ACC112 (cell line): ENCODE measurements around the gene SLC38A11.
"Not testable (repeated sequence)": the region's sequence is repeated elsewhere in the genome, so short reads cannot be mapped to it uniquely, and the experiment has no call there.

Experiments used
- H2AFZ ChIP-seq: fragments of 200-600 bp; sonication (generic); one replicate; pipeline ENCODE4 v1.6.0; 2017; ENCODE audit warnings: antibody characterized with exemption, low read length; ENCODE audit not compliant: unreplicated experiment
- H3K27ac ChIP-seq: fragments of 200-600 bp; sonication (generic); 2 replicates; pipeline ENCODE4 v1.5.1; 2014; ENCODE audit warnings: low read depth, mild to moderate bottlenecking, antibody characterized with exemption, low read length, moderate library complexity
- H3K27me3 ChIP-seq: fragments of 200-600 bp; sonication (generic); 2 replicates; pipeline ENCODE4 v1.6.1; 2014; ENCODE audit warnings: mild to moderate bottlenecking, antibody characterized with exemption, low read length, moderate library complexity, mixed read lengths; ENCODE audit not compliant: insufficient read depth
- H3K36me3 ChIP-seq: fragments of 200-600 bp; sonication (generic); 2 replicates; pipeline ENCODE4 v1.6.1; 2016; ENCODE audit warnings: mild to moderate bottlenecking, antibody characterized with exemption, low read length, moderate library complexity, mixed read lengths; ENCODE audit not compliant: insufficient read depth
- H3K4me1 ChIP-seq: fragments of 200-600 bp; sonication (generic); one replicate; pipeline ENCODE4 v1.6.1; 2016; ENCODE audit warnings: low read length, mixed read lengths; ENCODE audit not compliant: insufficient read depth, unreplicated experiment, control insufficient read depth
- H3K4me3 ChIP-seq: fragments of 200-600 bp; sonication (generic); 2 replicates; pipeline ENCODE4 v1.5.1; 2014; ENCODE audit warnings: mild to moderate bottlenecking, low read depth, low read length
- H3K79me2 ChIP-seq: fragments of 200-600 bp; sonication (generic); one replicate; pipeline ENCODE4 v1.6.0; 2016; ENCODE audit warnings: low read length; ENCODE audit not compliant: control insufficient read depth, unreplicated experiment, insufficient read depth

Gene SLC38A11

GRCh38 chr2:164986027-164986426 is 30.7 kb upstream of the SLC38A11 start:
- not testable (repeated sequence) for H3K36me3 ChIP-seq, H2AFZ ChIP-seq, H3K27me3 ChIP-seq, H3K27ac ChIP-seq, H3K4me3 ChIP-seq, H3K79me2 ChIP-seq
- peaks cover 27% of the 10 kb centered on the region for H3K4me1 ChIP-seq

DNA sequence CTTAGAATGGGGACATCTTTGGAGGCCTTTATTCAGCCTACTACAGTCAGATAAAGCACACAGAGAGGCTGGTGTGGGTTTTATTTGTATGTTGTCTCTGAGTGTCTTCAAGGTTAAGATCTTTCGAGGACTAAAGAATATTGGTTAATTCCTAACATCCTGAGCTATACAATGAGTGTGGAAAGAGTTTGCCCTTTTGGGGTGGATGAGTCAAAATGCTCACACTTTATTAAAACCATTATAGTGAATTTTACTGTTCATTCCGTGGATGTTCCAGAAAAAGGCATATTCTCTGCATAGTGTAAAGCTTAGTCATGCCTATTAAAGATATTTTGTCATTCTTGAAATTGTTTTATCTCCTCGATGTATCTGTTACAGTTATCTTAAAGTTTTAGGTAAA is 29.1 kb upstream of the SLC38A11 start:
- Histone ChIP-seq H3K4me1 (peaks cover 36% of the 10 kb centered on the region), H2AFZ (peak overlapping the region; percentile 18), H3K4me3 (no peak overlapping the region), H3K27me3 (no peaks in the 10 kb centered on the region), H3K79me2 (no peaks in the 10 kb centered on the region), H3K27ac (0 out of 2 replicates have a peak overlapping the region, but pooled peaks have one; percentile 2), H3K36me3 (no peaks in the 10 kb centered on the region)

DNA sequence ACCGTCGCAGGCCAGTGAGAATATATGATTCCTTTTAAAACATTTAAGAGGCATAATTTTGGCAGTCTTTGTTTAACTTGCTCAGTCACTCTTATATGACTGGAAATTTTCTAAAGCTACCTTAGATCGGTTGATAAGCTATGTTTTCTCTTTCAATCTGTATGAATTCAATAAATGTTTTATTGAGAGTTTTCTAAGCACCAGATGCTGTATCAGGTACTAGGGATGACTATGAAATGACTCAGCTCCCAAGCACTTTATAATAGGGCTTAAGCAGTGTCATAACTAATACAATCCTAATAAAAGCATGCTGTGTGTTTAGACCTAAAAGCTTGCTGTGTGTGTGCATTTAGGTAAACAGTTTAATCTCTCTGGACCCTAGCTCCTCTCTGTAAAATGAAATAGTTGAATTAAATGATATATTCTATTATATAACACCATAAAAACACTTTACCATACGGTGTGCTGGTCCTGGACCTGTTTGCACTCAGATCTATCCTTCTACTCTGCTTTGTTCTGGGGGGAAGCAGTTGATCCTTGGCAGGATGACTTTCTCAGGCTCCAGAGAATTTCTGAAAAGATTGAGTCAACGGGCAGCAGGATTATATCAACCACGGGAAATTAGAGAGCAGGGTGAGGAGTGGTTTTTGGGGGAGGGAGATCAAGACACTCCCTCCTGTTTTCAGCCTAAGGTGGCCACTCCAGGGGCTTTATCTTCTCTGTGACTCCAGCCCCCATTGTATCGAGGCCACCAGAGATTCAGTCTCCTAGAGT is 26.1 kb upstream of the SLC38A11 start:
- Histone ChIP-seq H3K4me3 (no peak overlapping the region), H3K4me1 (peaks cover 34% of the 10 kb centered on the region), H3K36me3 (no peaks in the 10 kb centered on the region), H3K27ac (peak overlapping the region; percentile 51), H2AFZ (peak overlapping the region; percentile 32), H3K79me2 (no peaks in the 10 kb centered on the region), H3K27me3 (no peaks in the 10 kb centered on the region)

DNA sequence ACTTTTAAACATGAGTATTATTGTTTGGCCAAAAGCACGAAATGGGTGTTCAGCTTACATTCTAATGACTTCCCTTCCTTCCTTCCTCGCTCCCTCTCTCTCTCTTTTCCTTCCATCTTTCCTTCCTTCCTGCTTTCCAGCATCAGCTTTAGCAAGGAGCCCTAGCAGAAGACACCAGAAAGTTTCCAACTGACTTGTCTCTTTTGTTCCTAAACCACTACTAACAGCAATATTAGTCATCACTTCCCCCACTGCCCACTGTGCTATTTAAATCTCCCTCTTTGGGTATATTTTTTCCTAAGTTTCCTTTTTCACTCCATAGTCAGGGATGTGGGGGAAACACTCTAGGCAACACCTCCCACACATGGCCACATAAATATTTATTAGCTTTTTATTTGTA is 25.4 kb upstream of the SLC38A11 start:
- H2AFZ ChIP-seq, H3K79me2 ChIP-seq, H3K27me3 ChIP-seq, H3K36me3 ChIP-seq, H3K4me3 ChIP-seq: not testable (repeated sequence)
- H3K4me1 ChIP-seq, result peaks cover 31% of the 10 kb centered on the region
- peak overlapping the region; percentile 51 for H3K27ac ChIP-seq

DNA sequence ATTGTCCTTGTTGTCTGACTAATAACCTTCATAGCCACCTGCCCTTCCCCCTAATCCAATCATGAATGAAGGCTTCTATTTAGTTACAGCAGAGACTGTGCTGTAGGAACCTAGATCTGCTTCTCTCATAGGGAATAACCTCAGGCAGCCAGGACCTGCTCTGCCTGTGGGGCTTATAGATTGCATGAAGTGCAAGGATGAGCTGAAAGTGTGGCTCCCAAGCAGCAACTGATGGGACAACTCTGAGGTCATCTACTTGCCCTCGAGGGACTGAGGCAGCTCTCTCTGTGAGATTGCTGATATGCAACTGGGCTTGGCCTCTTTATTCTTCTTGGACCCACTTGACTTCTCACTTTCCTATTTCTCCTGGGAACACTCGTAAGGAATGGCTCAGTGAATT is 23.8 kb upstream of the SLC38A11 start:
- H3K36me3 ChIP-seq, result no peaks in the 10 kb centered on the region
- no peak overlapping the region for H3K4me3 ChIP-seq
- no peaks in the 10 kb centered on the region for H3K79me2 ChIP-seq
- H3K4me1 ChIP-seq, result peaks cover 24% of the 10 kb centered on the region
- H2AFZ ChIP-seq, result no peak overlapping the region
- no peak overlapping the region for H3K27ac ChIP-seq
- no peaks in the 10 kb centered on the region for H3K27me3 ChIP-seq

DNA sequence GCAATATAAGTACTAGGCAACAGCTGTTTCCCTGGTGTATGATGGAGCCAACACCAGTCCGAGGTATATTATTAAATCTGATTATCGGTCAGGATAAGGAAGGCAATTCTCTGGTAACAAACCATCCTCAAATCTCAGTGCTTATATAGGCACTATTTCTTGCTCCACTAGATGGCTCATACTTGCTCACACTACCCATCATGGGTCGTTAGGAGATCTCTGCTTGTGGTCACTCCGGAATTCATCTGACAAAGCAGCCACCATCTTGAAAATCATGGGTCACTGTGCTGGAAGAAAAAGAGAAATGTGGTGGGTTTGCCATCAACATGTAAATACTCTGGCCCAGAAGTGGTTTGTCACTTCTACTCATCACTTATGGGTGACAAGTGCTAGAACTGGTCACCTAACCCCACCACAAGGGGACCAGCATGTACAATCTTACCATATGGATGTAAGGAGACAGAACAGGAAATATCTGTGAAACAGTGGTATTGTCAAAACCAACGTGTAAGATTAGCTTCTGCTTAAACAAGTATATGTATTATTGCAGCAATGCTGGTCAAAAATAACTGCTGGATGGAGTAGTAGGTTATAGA is 21.6 kb upstream of the SLC38A11 start:
- H3K27ac ChIP-seq, H3K4me3 ChIP-seq, H3K36me3 ChIP-seq, H2AFZ ChIP-seq, H3K79me2 ChIP-seq, H3K27me3 ChIP-seq: not testable (repeated sequence)
- peaks cover 18% of the 10 kb centered on the region for H3K4me1 ChIP-seq

DNA sequence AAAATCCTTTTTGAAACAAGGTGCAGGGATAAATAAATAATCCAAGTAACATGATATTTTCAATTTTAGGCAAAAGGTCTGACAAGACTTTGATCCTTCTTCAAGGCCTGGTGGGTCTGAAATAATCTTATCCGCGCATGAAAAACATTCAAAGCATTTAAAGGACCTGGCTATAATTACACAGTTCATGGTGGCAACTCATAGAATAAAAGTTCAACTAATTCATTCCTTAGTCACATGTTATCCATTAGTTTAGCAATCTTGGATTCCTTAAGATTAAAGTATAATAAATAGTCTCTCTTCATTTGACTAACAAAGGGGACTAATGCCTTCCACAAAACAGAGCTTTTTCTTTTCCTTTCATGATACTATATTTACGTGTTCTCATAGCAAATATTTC is 21.0 kb upstream of the SLC38A11 start:
- no peak overlapping the region for H3K4me3 ChIP-seq
- no peak overlapping the region for H2AFZ ChIP-seq
- no peak overlapping the region for H3K27ac ChIP-seq
- no peaks in the 10 kb centered on the region for H3K36me3 ChIP-seq
- H3K4me1 ChIP-seq, result peaks cover 12% of the 10 kb centered on the region
- no peaks in the 10 kb centered on the region for H3K79me2 ChIP-seq
- H3K27me3 ChIP-seq, result no peaks in the 10 kb centered on the region

DNA sequence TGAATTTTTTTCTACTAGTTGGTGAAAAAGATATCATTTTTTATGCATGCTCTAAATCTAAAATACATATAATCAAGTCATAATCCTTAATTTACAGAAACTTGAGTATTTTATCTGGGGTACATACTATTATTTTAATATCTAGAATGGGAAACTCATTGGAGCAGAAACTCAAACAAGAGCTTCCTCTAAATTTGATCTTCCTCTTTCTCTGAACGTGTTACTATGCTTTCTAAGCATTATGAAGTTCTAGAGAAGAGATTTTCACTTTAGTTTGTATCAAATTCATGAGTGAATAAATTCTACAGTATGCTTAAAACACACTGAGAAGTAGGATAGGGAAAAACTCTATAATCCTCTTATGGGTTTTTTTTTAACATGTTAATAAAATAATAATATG is 20.6 kb upstream of the SLC38A11 start:
- no peak overlapping the region for H3K27ac ChIP-seq
- no peaks in the 10 kb centered on the region for H3K27me3 ChIP-seq
- H3K4me1 ChIP-seq, result peaks cover 9% of the 10 kb centered on the region
- H3K79me2 ChIP-seq, result no peaks in the 10 kb centered on the region
- H3K4me3 ChIP-seq, result no peak overlapping the region
- no peaks in the 10 kb centered on the region for H3K36me3 ChIP-seq
- no peak overlapping the region for H2AFZ ChIP-seq

DNA sequence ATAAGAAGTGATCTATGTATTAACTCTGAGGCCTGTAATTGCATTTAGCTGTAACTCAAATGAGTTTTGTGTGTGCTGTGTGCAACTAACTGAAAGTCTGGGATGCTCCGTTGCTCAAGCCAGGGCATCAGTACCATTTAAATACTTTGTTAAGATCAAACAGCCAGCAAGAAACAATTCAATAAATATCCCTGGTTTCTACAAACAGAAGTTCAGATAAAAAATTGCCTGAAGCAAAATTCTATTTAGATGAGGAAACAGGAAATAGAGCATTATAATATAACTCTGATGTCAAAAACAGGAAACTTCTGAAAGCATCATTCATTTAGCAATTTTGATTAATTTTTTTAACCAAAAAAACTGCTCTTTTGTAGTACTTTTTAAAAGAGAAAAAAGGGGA is 18.9 kb upstream of the SLC38A11 start:
- Histone ChIP-seq H3K27me3 (no peaks in the 10 kb centered on the region), H3K79me2 (no peaks in the 10 kb centered on the region), H3K27ac (no peak overlapping the region), H2AFZ (no peak overlapping the region), H3K4me1 (no peaks in the 10 kb centered on the region), H3K36me3 (no peaks in the 10 kb centered on the region), H3K4me3 (no peak overlapping the region)

DNA sequence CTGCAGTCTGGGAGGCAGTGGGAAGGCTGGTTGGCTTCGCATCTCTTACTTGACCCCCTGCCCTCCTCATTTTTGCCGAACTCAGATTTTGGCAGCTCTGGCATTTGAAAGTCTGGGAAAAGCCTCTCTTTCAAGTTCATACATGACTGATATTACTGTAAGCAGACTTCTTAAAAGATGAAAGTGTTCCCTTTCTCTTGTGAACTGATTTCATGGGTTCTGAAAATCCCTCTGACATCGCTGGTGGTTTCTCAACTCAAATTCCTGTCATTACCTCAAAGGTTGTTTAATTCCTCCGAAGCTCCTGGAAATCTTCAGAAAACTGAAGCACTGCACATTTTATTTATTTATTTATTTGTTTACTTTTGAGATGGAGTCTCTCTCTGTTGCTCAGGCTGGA is 16.9 kb upstream of the SLC38A11 start:
- Histone ChIP-seq H3K4me1 (no peaks in the 10 kb centered on the region), H3K27me3 (no peaks in the 10 kb centered on the region), H2AFZ (no peak overlapping the region), H3K36me3 (no peaks in the 10 kb centered on the region), H3K27ac (no peak overlapping the region), H3K4me3 (no peak overlapping the region), H3K79me2 (no peaks in the 10 kb centered on the region)
